Hepatocyte (in vitro differentiated cells): ENCODE measurements around the gene LAMB3.

Experiments used
- EZH2 ChIP-seq: fragments of 200-600 bp; sonication (generic); IDR thresholded peaks from 2 replicates; pipeline ENCODE4 v1.6.1; 2016; ENCODE audit warnings: antibody characterized with exemption, mild to moderate bottlenecking, borderline replicate concordance
- EZH2phosphoT487 ChIP-seq: fragments of 200-600 bp; sonication (generic); IDR thresholded peaks from one replicate; pipeline ENCODE4 v1.6.1; 2018; ENCODE audit warnings: antibody characterized with exemption, mild to moderate bottlenecking, low read depth, moderate library complexity; ENCODE audit not compliant: unreplicated experiment, severe bottlenecking
- TF ChIP-seq, protein P1 (sequence below): fragments of 200-600 bp; sonication (generic); IDR thresholded peaks from 2 replicates; pipeline ENCODE4 v1.5.1; 2016; ENCODE audit warnings: antibody characterized with exemption, mild to moderate bottlenecking; ENCODE audit not compliant: poor library complexity

DNA sequence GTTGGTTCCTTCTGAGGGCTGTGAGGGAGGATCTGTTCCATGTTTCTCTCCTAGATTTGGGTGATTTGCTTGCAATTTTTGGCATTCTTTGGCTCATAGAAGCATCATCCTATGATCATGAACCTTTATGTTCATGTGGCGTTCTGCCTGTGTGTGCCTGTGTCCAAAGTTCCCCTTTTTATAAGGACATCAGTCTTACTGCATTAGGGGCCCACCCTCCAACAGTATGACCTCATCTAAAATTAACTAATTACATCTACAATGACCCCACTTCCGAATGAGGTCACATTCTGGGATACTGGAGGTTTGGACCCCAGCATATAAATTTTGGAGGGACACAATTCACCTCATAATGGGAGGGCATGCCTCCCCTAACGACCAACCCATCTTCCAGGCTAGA is 81.5 kb downstream of the LAMB3 start:
- TF ChIP-seq, protein P1, sequence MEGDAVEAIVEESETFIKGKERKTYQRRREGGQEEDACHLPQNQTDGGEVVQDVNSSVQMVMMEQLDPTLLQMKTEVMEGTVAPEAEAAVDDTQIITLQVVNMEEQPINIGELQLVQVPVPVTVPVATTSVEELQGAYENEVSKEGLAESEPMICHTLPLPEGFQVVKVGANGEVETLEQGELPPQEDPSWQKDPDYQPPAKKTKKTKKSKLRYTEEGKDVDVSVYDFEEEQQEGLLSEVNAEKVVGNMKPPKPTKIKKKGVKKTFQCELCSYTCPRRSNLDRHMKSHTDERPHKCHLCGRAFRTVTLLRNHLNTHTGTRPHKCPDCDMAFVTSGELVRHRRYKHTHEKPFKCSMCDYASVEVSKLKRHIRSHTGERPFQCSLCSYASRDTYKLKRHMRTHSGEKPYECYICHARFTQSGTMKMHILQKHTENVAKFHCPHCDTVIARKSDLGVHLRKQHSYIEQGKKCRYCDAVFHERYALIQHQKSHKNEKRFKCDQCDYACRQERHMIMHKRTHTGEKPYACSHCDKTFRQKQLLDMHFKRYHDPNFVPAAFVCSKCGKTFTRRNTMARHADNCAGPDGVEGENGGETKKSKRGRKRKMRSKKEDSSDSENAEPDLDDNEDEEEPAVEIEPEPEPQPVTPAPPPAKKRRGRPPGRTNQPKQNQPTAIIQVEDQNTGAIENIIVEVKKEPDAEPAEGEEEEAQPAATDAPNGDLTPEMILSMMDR = no peak
- no peak for TF ChIP-seq EZH2
- no peak for TF ChIP-seq EZH2phosphoT487
